ENCODE data around the gene CYBB.

GRCh38 chrX:37820646-37821045 is 40.8 kb downstream of the CYBB start:
- TF ChIP-seq, protein P1, sequence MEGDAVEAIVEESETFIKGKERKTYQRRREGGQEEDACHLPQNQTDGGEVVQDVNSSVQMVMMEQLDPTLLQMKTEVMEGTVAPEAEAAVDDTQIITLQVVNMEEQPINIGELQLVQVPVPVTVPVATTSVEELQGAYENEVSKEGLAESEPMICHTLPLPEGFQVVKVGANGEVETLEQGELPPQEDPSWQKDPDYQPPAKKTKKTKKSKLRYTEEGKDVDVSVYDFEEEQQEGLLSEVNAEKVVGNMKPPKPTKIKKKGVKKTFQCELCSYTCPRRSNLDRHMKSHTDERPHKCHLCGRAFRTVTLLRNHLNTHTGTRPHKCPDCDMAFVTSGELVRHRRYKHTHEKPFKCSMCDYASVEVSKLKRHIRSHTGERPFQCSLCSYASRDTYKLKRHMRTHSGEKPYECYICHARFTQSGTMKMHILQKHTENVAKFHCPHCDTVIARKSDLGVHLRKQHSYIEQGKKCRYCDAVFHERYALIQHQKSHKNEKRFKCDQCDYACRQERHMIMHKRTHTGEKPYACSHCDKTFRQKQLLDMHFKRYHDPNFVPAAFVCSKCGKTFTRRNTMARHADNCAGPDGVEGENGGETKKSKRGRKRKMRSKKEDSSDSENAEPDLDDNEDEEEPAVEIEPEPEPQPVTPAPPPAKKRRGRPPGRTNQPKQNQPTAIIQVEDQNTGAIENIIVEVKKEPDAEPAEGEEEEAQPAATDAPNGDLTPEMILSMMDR (IDR thresholded peaks at IDR 0.05), result no peak
- no peak for TF ChIP-seq POLR2A (IDR thresholded peaks at IDR 0.05)

All from esophagus squamous epithelium (tissue), 4 donors.